Measurements from ENCODE around the gene UTS2R.

The UTS2R gene

GRCh38 chr17:82388223-82388921, 16.8 kb downstream of the UTS2R start:
- Mint-ChIP-seq H3K4me1 (ENCODE audit: low read depth in 2 of 2) (no peaks in the 10 kb centered on the region), H3K27me3 (peaks cover 0 to 39% of the 10 kb centered on the region in 2 donors), H3K4me3 (no peak overlapping the region), H3K27ac (no peak overlapping the region), H3K36me3 (ENCODE audit: insufficient read depth) (peaks cover 7% of the 10 kb centered on the region), H3K9me3 (no peaks in the 10 kb centered on the region)
- DNase-seq = no peak
- no peak for ATAC-seq (replicated peaks)

DNA sequence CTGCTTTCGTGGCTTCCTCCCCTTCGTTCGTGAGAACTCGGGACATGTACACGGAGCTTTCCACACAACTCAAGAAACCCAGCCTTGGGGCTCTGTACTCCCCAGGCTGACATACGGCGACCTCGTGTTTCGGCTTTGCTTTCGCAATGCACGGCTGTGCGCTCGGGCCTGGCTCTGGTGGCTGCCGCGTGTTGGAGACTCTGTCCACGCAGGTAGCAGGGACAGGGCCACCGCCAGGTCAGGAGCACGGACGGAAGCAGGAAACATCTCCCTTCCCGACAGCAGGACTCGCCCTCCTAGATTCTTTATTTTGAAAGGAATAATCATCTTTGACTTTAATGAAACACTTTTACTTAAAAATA, 17.3 kb downstream of the UTS2R start:
- DNase-seq = no peak
- Mint-ChIP-seq H3K27ac (no peak overlapping the region), H3K4me1 (ENCODE audit: low read depth in 2 of 2) (no peaks in the 10 kb centered on the region), H3K27me3 (peaks cover 0 to 34% of the 10 kb centered on the region in 2 donors), H3K9me3 (no peaks in the 10 kb centered on the region), H3K36me3 (ENCODE audit: insufficient read depth) (peaks cover 11% of the 10 kb centered on the region), H3K4me3 (no peak overlapping the region)
- no peak for ATAC-seq (replicated peaks)

- peaks cover 14% of the 10 kb centered on the region for H3K36me3 Mint-ChIP-seq (ENCODE audit: insufficient read depth)
- H3K4me1 Mint-ChIP-seq (ENCODE audit: low read depth in 2 of 2) = no peaks in the 10 kb centered on the region
- peaks cover 0 to 32% of the 10 kb centered on the region in 2 donors for H3K27me3 Mint-ChIP-seq
- no peak for ATAC-seq (replicated peaks)
- H3K27ac Mint-ChIP-seq = no peak overlapping the region
- DNase-seq = no peak
- no peaks in the 10 kb centered on the region for H3K9me3 Mint-ChIP-seq
- H3K4me3 Mint-ChIP-seq = no peak overlapping the region
Measured at GRCh38 chr17:82389379-82389778, 17.8 kb downstream of the UTS2R start.

- Mint-ChIP-seq H3K36me3 (ENCODE audit: insufficient read depth) (peaks cover 14% of the 10 kb centered on the region), H3K9me3 (no peaks in the 10 kb centered on the region), H3K27me3 (peaks cover 0 to 27% of the 10 kb centered on the region in 2 donors), H3K4me3 (no peak overlapping the region), H3K4me1 (ENCODE audit: low read depth in 2 of 2) (no peaks in the 10 kb centered on the region), H3K27ac (no peak overlapping the region)
- DNase-seq (no peak), ATAC-seq (replicated peaks) (no peak)
Measured at GRCh38 chr17:82390015-82390859, 18.7 kb downstream of the UTS2R start.

GRCh38 chr17:82390860-82391435, 19.4 kb downstream of the UTS2R start:
- peaks cover 0 to 20% of the 10 kb centered on the region in 2 donors for H3K27me3 Mint-ChIP-seq
- ATAC-seq (replicated peaks) (no peak), DNase-seq (no peak)

GRCh38 chr17:82391496-82392066, 20.0 kb downstream of the UTS2R start:
- Mint-ChIP-seq H3K27me3 (peaks cover 0 to 13% of the 10 kb centered on the region in 2 donors), H3K36me3 (ENCODE audit: insufficient read depth) (peaks cover 14% of the 10 kb centered on the region), H3K27ac (no peak overlapping the region), H3K4me1 (ENCODE audit: low read depth in 2 of 2) (no peaks in the 10 kb centered on the region), H3K4me3 (no peak overlapping the region), H3K9me3 (no peaks in the 10 kb centered on the region)
- no peak for ATAC-seq (replicated peaks)
- DNase-seq = no peak

More at GRCh38 chr17:82390860-82391435, 19.4 kb downstream of the UTS2R start:
- Mint-ChIP-seq H3K27ac (no peak overlapping the region), H3K4me1 (ENCODE audit: low read depth in 2 of 2) (no peaks in the 10 kb centered on the region), H3K9me3 (no peaks in the 10 kb centered on the region), H3K36me3 (ENCODE audit: insufficient read depth) (peaks cover 14% of the 10 kb centered on the region), H3K4me3 (no peak overlapping the region)

DNA sequence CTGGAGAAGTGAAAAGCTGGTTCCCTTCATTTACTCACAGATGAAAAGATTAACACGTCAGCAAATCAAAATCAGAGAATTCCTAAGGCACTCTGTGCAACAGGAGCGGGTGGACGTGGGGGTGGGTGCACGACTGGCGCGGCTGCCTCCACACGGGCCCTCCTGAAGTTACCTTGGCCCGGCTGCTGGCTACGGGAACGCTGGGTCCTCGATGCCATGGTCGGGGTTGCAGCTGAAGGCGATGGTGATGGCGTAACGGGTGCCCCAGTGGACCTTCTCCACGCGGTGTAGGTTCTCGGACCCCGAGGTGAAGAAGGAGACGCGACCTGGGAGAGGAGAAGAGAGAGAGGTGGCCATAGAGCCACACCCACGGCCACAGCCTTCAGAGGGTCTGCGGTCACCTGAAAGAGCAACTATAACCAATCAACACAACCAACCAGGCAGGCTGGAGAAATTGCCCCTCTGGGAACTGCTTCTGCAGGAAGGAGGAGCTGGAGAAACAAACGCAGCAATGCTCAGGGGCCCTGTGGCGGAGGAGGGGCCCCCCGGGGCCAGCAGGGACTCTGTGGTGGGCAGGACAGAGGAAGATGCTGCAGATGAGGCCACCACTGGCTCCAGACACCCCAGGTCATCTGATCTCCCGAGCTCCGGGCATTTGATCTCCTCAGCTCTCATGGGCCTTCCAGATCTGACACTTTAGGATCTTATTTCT, 20.8 kb downstream of the UTS2R start:
- no peak overlapping the region for H3K4me3 Mint-ChIP-seq
- no peak for ATAC-seq (replicated peaks)
- peaks cover 0 to 4% of the 10 kb centered on the region in 2 donors for H3K4me1 Mint-ChIP-seq (ENCODE audit: low read depth in 2 of 2)
- H3K9me3 Mint-ChIP-seq = no peaks in the 10 kb centered on the region
- no peak overlapping the region for H3K27ac Mint-ChIP-seq
- DNase-seq = no peak
- H3K27me3 Mint-ChIP-seq = peaks cover 0 to 9% of the 10 kb centered on the region in 2 donors
- H3K36me3 Mint-ChIP-seq (ENCODE audit: insufficient read depth) = peaks cover 14% of the 10 kb centered on the region

GRCh38 chr17:82392941-82393340, 21.4 kb downstream of the UTS2R start:
- no peak for ATAC-seq (replicated peaks)
- Mint-ChIP-seq H3K27ac (no peak overlapping the region), H3K4me3 (no peak overlapping the region), H3K4me1 (ENCODE audit: low read depth in 2 of 2) (peaks cover 0 to 4% of the 10 kb centered on the region in 2 donors), H3K27me3 (peaks cover 0 to 3% of the 10 kb centered on the region in 2 donors), H3K9me3 (no peaks in the 10 kb centered on the region), H3K36me3 (ENCODE audit: insufficient read depth) (peaks cover 10% of the 10 kb centered on the region)
- DNase-seq = no peak

- Mint-ChIP-seq H3K4me3 (no peak overlapping the region), H3K27ac (no peak overlapping the region), H3K27me3 (no peaks in the 10 kb centered on the region), H3K9me3 (no peaks in the 10 kb centered on the region), H3K36me3 (ENCODE audit: insufficient read depth) (peaks cover 10% of the 10 kb centered on the region), H3K4me1 (ENCODE audit: low read depth in 2 of 2) (peaks cover 0 to 4% of the 10 kb centered on the region in 2 donors)
- no peak for ATAC-seq (replicated peaks)
- no peak for DNase-seq
Measured at GRCh38 chr17:82394278-82394677, 22.7 kb downstream of the UTS2R start.

- Mint-ChIP-seq H3K4me3 (no peak overlapping the region), H3K27ac (no peak overlapping the region), H3K9me3 (no peaks in the 10 kb centered on the region), H3K27me3 (no peaks in the 10 kb centered on the region), H3K4me1 (ENCODE audit: low read depth in 2 of 2) (peaks cover 7 to 12% of the 10 kb centered on the region in 2 donors), H3K36me3 (ENCODE audit: insufficient read depth) (peaks cover 10% of the 10 kb centered on the region)
- DNase-seq (no peak), ATAC-seq (replicated peaks) (no peak)
Measured at GRCh38 chr17:82396601-82397435, 25.3 kb downstream of the UTS2R start.

DNA sequence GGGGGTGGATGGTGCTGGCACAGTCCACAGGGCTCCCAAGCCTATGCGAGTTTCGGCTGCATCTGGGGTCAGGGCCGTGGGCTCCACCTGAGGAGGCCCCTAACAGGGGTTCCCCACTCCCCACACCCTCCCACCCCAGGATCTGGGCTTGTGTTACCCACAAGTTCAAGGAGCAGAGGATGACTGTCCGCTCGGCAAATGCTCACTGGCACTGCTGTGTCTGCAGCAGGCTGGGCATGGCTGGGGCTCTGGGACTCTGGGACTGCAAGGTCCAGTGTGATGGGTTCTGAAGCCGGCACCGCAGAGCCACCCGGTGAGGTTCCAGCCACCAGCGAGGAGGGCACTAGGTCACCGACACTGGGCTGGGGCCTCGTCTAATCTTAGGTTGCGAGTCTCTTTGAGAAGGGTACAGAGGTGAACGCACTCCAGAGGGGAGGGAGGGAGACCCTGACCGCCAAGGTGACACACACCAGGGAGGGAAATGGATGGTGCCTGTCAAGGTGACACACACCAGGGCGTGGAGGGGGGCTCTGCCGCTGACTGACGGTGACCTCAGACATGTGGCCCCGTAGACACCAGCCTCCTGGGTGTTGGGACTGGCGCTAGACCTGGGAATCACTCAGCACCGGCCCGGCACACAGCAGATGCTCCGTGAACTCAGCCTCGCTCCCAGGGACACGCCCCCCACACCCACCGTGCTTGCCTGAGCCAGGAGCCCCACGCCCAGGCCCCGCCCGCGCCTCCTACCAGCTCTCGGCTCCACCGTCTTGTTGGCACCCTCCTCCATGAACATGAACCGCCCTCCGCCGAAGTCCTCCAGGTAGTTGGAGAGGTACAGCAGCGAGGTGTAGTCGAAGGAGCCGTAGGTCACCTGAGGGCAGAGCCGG, 26.1 kb downstream of the UTS2R start:
- H3K27me3 Mint-ChIP-seq = no peaks in the 10 kb centered on the region
- DNase-seq (no peak), ATAC-seq (replicated peaks) (no peak)
- no peak overlapping the region for H3K4me3 Mint-ChIP-seq
- no peak overlapping the region for H3K27ac Mint-ChIP-seq
- H3K4me1 Mint-ChIP-seq (ENCODE audit: low read depth in 2 of 2) = peaks cover 7 to 12% of the 10 kb centered on the region in 2 donors
- H3K36me3 Mint-ChIP-seq (ENCODE audit: insufficient read depth) = peaks cover 7% of the 10 kb centered on the region
- H3K9me3 Mint-ChIP-seq = no peaks in the 10 kb centered on the region

- no peaks in the 10 kb centered on the region for H3K9me3 Mint-ChIP-seq
- peaks cover 7 to 12% of the 10 kb centered on the region in 2 donors for H3K4me1 Mint-ChIP-seq (ENCODE audit: low read depth in 2 of 2)
- peaks cover 2% of the 10 kb centered on the region for H3K36me3 Mint-ChIP-seq (ENCODE audit: insufficient read depth)
- H3K27ac Mint-ChIP-seq = no peak overlapping the region
- DNase-seq (no peak), ATAC-seq (replicated peaks) (no peak)
- no peak overlapping the region for H3K4me3 Mint-ChIP-seq
- H3K27me3 Mint-ChIP-seq = no peaks in the 10 kb centered on the region
Measured at GRCh38 chr17:82399041-82399441, 27.5 kb downstream of the UTS2R start.
